NAMALWA (cell line): ENCODE data around the gene MR1.
"Not testable (repeated sequence)": the region's sequence is repeated elsewhere in the genome, so short reads cannot be mapped to it uniquely, and the experiment has no call there.

ENCODE experiments used
- DNase-seq: peaks from one replicate; pipeline ENCODE4 v3.0.0-alpha.2; 2015; ENCODE audit warnings: low spot score

The MR1 gene

GRCh38 chr1:181028615-181029014 is 5.2 kb upstream of the MR1 start:
- DNase-seq: no peak

GRCh38 chr1:181032535-181032934 is 1.2 kb upstream of the MR1 start:
- DNase-seq: no peak

GRCh38 chr1:181033128-181033798 is 520 bp upstream of the MR1 start:
- DNase-seq: peak; percentile 68

GRCh38 chr1:181035210-181035609 is 1.4 kb downstream of the MR1 start:
- not testable (repeated sequence) for DNase-seq

- DNase-seq: no peak
These were observed 2.5 kb downstream of the MR1 start for GRCh38 chr1:181036107-181036836.

- DNase-seq: no peak
These were observed 3.6 kb downstream of the MR1 start for GRCh38 chr1:181037386-181037785.

GRCh38 chr1:181038399-181038873 is 4.7 kb downstream of the MR1 start:
- DNase-seq: peak; percentile 86

GRCh38 chr1:181040284-181040865 is 6.6 kb downstream of the MR1 start:
- DNase-seq: no peak

- DNase-seq: no peak
These were observed 9.5 kb downstream of the MR1 start for GRCh38 chr1:181043025-181043888.

GRCh38 chr1:181044449-181044966 is 10.7 kb downstream of the MR1 start:
- DNase-seq: no peak

- not testable (repeated sequence) for DNase-seq
These were observed 12.2 kb downstream of the MR1 start for GRCh38 chr1:181045946-181046345.

GRCh38 chr1:181049378-181049777 is 15.6 kb downstream of the MR1 start:
- no peak for DNase-seq

- DNase-seq: no peak
These were observed 17.1 kb downstream of the MR1 start for GRCh38 chr1:181050922-181051321.

- no peak for DNase-seq
These were observed 22.8 kb downstream of the MR1 start for GRCh38 chr1:181056560-181056959.

GRCh38 chr1:181057079-181057478 is 23.3 kb downstream of the MR1 start:
- DNase-seq: no peak

- no peak for DNase-seq
These were observed 25.7 kb downstream of the MR1 start for GRCh38 chr1:181059435-181059834.

GRCh38 chr1:181060066-181060465 is 26.3 kb downstream of the MR1 start:
- no peak for DNase-seq

- DNase-seq: not testable (repeated sequence)
These were observed 27.2 kb downstream of the MR1 start for GRCh38 chr1:181060947-181061346.

GRCh38 chr1:181061487-181061886 is 27.7 kb downstream of the MR1 start:
- DNase-seq: no peak

- peak; percentile 64 for DNase-seq
These were observed 28.4 kb downstream of the MR1 start for GRCh38 chr1:181061891-181062835.
